IMR-90 (cell line): ENCODE data around the gene RETREG1. TPM values are rescaled to one million over a fixed set of nuclear protein-coding genes. Genes with fewer than 3 reads are reported as not detected.

Experiments
- ATAC-seq: fragments of 200-7000 bp; cut with Tn5 transposase; 2 replicates; pipeline ENCODE4 v1.9.1; 2020; ENCODE audit warnings: low read depth, mild to moderate bottlenecking, moderate library complexity
- BruUV-seq: library from RNA; stranded (reverse); fragments of 400-500 nt; replicated peaks from 2 replicates; lab custom pipeline; 2021; lab: Mats Ljungman, UMichigan
- CTCF ChIA-PET: fragments of 300-600 bp; formaldehyde crosslinking; extraction: SDS; loops from one replicate; lab custom pipeline; 2021; ENCODE audit warnings: antibody characterized with exemption; lab: Yijun Ruan, JAX
- POLR2A ChIA-PET: fragments of 300-600 bp; sonication (Branson Sonifier 250); formaldehyde crosslinking; loops from one replicate; lab custom pipeline; 2022; ENCODE audit warnings: antibody characterized with exemption; ENCODE audit not compliant: unreplicated experiment; lab: Charles Lee
- DNase-seq: peaks from one replicate; pipeline ENCODE4 v3.0.0; 2013
- H2AFZ ChIP-seq: replicated peaks from 2 replicates; pipeline ENCODE3; 2013; ENCODE audit warnings: low read length, mild to moderate bottlenecking; ENCODE audit not compliant: poor library complexity
- H2AK5ac ChIP-seq: 2 replicates; pipeline ENCODE4 v1.6.1; 2013; ENCODE audit warnings: low read depth, low read length, inconsistent platforms
- H2AK9ac ChIP-seq: replicated peaks from 2 replicates; pipeline ENCODE3; 2013; ENCODE audit warnings: mild to moderate bottlenecking, low read depth, low read length, moderate library complexity; ENCODE audit not compliant: poor library complexity
- H2BK120ac ChIP-seq: 2 replicates; pipeline ENCODE4 v1.6.1; 2013; ENCODE audit warnings: low read depth, low read length, inconsistent platforms
- H2BK15ac ChIP-seq: 3 replicates; pipeline ENCODE4 v1.6.1; 2013; ENCODE audit warnings: low read depth, low read length, inconsistent platforms
- H2BK20ac ChIP-seq: 2 replicates; pipeline ENCODE4 v1.6.1; 2013; ENCODE audit warnings: low read depth, mild to moderate bottlenecking, inconsistent platforms, low read length, moderate library complexity
- H2BK5ac ChIP-seq: 2 replicates; pipeline ENCODE4 v1.6.1; 2013; ENCODE audit warnings: mild to moderate bottlenecking, low read depth, low read length, inconsistent platforms; ENCODE audit not compliant: poor library complexity, severe bottlenecking
- H3K14ac ChIP-seq: replicated peaks from 2 replicates; pipeline ENCODE4 v1.6.1; 2013; ENCODE audit warnings: low read depth, low read length, inconsistent platforms
- H3K18ac ChIP-seq: 2 replicates; pipeline ENCODE4 v1.6.1; 2013; ENCODE audit warnings: low read depth, low read length, control low read depth
- H3K23ac ChIP-seq: 2 replicates; pipeline ENCODE4 v1.6.1; 2013; ENCODE audit warnings: low read depth, low read length, inconsistent platforms
- H3K27ac ChIP-seq: 2 replicates; pipeline ENCODE4 v1.5.1; 2013; ENCODE audit warnings: mild to moderate bottlenecking, control low read depth, low read length; ENCODE audit not compliant: insufficient read depth
- H3K27me3 ChIP-seq: 2 replicates; pipeline ENCODE4 v1.6.1; 2013; ENCODE audit warnings: low read length; ENCODE audit not compliant: control insufficient read depth, insufficient read depth
- H3K36me3 ChIP-seq: 2 replicates; pipeline ENCODE4 v1.6.1; 2013; ENCODE audit warnings: low read length, mixed read lengths; ENCODE audit not compliant: control insufficient read depth, insufficient read depth
- H3K4ac ChIP-seq: 2 replicates; pipeline ENCODE4 v1.6.1; 2013; ENCODE audit warnings: low read depth, low read length, inconsistent platforms
- H3K4me1 ChIP-seq: 2 replicates; pipeline ENCODE4 v1.6.1; 2013; ENCODE audit warnings: low read length, mixed read lengths; ENCODE audit not compliant: control insufficient read depth, insufficient read depth
- H3K4me2 ChIP-seq: 2 replicates; pipeline ENCODE4 v1.6.1; 2013; ENCODE audit warnings: low read depth, mild to moderate bottlenecking, control low read depth, low read length, moderate library complexity
- H3K4me3 ChIP-seq: 2 replicates; pipeline ENCODE4 v1.5.1; 2013; ENCODE audit warnings: low read depth, mild to moderate bottlenecking, control low read depth, low read length, moderate library complexity; ENCODE audit not compliant: insufficient read depth
- H3K56ac ChIP-seq: 2 replicates; pipeline ENCODE4 v1.6.1; 2013; ENCODE audit warnings: low read length, inconsistent platforms; ENCODE audit not compliant: insufficient read depth; ENCODE audit errors: extremely low read depth
- H3K79me1 ChIP-seq, 2 experiments: 2 replicates each; pipeline ENCODE4 v1.6.1; 2013; ENCODE audit warnings: low read length in 2 of 2, inconsistent platforms in 1 of 2, low read depth in 1 of 2
- H3K9ac ChIP-seq: 2 replicates; pipeline ENCODE4 v1.6.1; 2013; ENCODE audit warnings: low read depth, low read length, control low read depth
- H3K9me1 ChIP-seq: 2 replicates; pipeline ENCODE4 v1.6.1; 2013; ENCODE audit warnings: low read length, inconsistent platforms; ENCODE audit not compliant: insufficient read depth
- H3K9me3 ChIP-seq: 2 replicates; pipeline ENCODE4 v1.6.1; 2013; ENCODE audit warnings: low read length; ENCODE audit not compliant: control insufficient read depth, insufficient read depth
- H4K20me1 ChIP-seq: 2 replicates; pipeline ENCODE4 v1.6.1; 2013; ENCODE audit warnings: low read length, inconsistent platforms; ENCODE audit not compliant: insufficient read depth
- H4K5ac ChIP-seq: 2 replicates; pipeline ENCODE4 v1.6.1; 2013; ENCODE audit warnings: mild to moderate bottlenecking, low read depth, low read length, control low read depth
- H4K8ac ChIP-seq, 2 experiments: 2 replicates each; pipeline ENCODE4 v1.6.1; 2013; ENCODE audit warnings: low read depth in 2 of 2, low read length in 2 of 2, control low read depth in 1 of 2, inconsistent platforms in 1 of 2
- H4K91ac ChIP-seq: 2 replicates; pipeline ENCODE4 v1.6.1; 2013; ENCODE audit warnings: low read depth, low read length, inconsistent platforms; ENCODE audit not compliant: insufficient read depth
- RCOR1 ChIP-seq: IDR thresholded peaks from 2 replicates; pipeline ENCODE4 v1.6.1; 2012; ENCODE audit warnings: mild to moderate bottlenecking, low read length, improper control_type of control experiment; ENCODE audit not compliant: insufficient replicate concordance
- WGBS, 2 experiments: methylation state at CpG; one replicate each; pipeline versions ENCODE4 v1.1.5 to v1.1.7; 2013; ENCODE audit warnings: missing lambda C conversion rate in 2 of 2; ENCODE audit not compliant: insufficient read length in 1 of 2; ENCODE audit errors: extremely low coverage in 2 of 2; 5-methylcytosine and 5-hydroxymethylcytosine counted together
- dilution Hi-C: fragments of 300-500 bp; cut with HindIII; formaldehyde crosslinking; loops from one replicate; pipeline ENCODE4 v1.14.3; 2018; ENCODE audit warnings: low sequenced_read_pairs; ENCODE audit not compliant: unreplicated experiment
- in situ Hi-C: fragments of 300-500 bp; cut with MboI; formaldehyde crosslinking; loops from 3 replicates; pipeline ENCODE4 v1.14.3; 2019; ENCODE audit warnings: low sequenced_read_pairs, inconsistent platforms, mixed read lengths
- intact Hi-C: fragments of 100-400 bp; cut with micrococcal nuclease; formaldehyde crosslinking; loops from 2 replicates; pipeline ENCODE4 v1.10.0; 2022
- polyA plus RNA-seq, 3 experiments: library from polyadenylated mRNA; depleted of rRNA; stranded (reverse); fragments of >200 nt; gene quantifications; 2 replicates each; pipeline ENCODE4 v1.2.3, GENCODE V29; 2012; ENCODE audit warnings: low replicate concordance in 1 of 3
- total RNA-seq: library from RNA; depleted of rRNA; stranded (reverse); fragments of >200 nt; gene quantifications from 2 replicates; pipeline ENCODE4 v1.2.3, GENCODE V29; 2012

The RETREG1 gene
- total and polyA plus RNA-seq, 2 of the 4 experiments (the other 2 are of a cell fraction), result not detected

GRCh38 chr5:16428359-16428758 lies 188.4 kb downstream of the RETREG1 start:
- no peak overlapping the region for H3K4me2 ChIP-seq
- DNase-seq, result no peak
- H2AK9ac ChIP-seq, result no peak overlapping the region
- no peak overlapping the region for H2AK5ac ChIP-seq
- no peaks in the 10 kb centered on the region for H3K9me1 ChIP-seq
- no peak overlapping the region for H2BK20ac ChIP-seq
- H4K20me1 ChIP-seq, result no peaks in the 10 kb centered on the region
- no peak overlapping the region for H2BK120ac ChIP-seq
- no peaks in the 10 kb centered on the region for H3K9me3 ChIP-seq
- no peak overlapping the region for H3K4me3 ChIP-seq
- no peaks in the 10 kb centered on the region for H3K4me1 ChIP-seq
- ChIA-PET POLR2A (no interaction called here), CTCF (no interaction called here)
- no peak overlapping the region for H3K9ac ChIP-seq
- intact Hi-C loops, result no loop called here
- no peaks in the 10 kb centered on the region for H3K79me1 ChIP-seq
- in situ Hi-C loops, result no loop called here
- no peak overlapping the region for H2BK5ac ChIP-seq
- no peak overlapping the region for H2AFZ ChIP-seq
- H2BK15ac ChIP-seq, result no peak overlapping the region
- H3K27ac ChIP-seq, result no peak overlapping the region
- no peak overlapping the region for H3K18ac ChIP-seq
- no CpG with 5 or more reads among the region's 4 CpGs for WGBS, 2 experiments
- no peak overlapping the region for H4K8ac ChIP-seq
- no peak overlapping the region for H3K56ac ChIP-seq
- no peak overlapping the region for H3K14ac ChIP-seq
- H4K5ac ChIP-seq, result no peak overlapping the region
- H3K27me3 ChIP-seq, result peaks cover 9% of the 10 kb centered on the region
- dilution Hi-C loops, result no loop called here
- H4K91ac ChIP-seq, result no peak overlapping the region
- no peaks in the 10 kb centered on the region for H3K36me3 ChIP-seq
- no peak for ATAC-seq
- H3K4ac ChIP-seq, result no peak overlapping the region
- no peak for TF ChIP-seq RCOR1
- H3K23ac ChIP-seq, result no peak overlapping the region
- no TSS peak for BruUV-seq
